ENCODE measurements around the gene GATA6. TPM values are rescaled to one million over a fixed set of nuclear protein-coding genes. Genes with fewer than 3 reads are reported as not detected.

The GATA6 gene
- total RNA-seq, 1 donor from 2014 or later = 106 TPM

DNA sequence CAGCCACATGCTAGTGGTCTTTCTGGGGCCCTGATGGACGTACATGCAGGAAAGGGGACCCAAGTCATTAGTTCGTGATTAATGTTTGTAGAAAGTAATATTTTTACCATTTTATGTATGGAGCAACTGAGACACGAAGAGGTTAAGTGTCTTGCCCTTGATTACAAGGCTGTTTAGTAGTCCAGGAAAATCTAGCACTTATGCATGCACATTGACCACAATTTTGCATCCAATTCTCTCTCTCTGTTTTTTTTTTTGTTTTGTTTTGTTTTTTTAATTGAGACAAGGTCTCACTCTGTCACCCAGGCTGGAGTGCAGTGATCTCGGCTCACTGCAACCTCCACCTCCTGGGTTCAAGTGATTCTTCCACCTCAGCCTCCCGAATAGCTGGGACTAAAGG, 8.3 kb upstream of the GATA6 start:
- Mint-ChIP-seq H3K36me3 (peaks cover 6% of the 10 kb centered on the region), H3K27me3 (ENCODE audit: low read depth) (peaks cover 37% of the 10 kb centered on the region), H3K4me1 (peaks cover 35% of the 10 kb centered on the region), H3K4me3 (no peak overlapping the region), H3K9me3 (no peaks in the 10 kb centered on the region), H3K27ac (no peak overlapping the region)
- no peak for DNase-seq (ENCODE audit: low spot score in 2 of 2, unreplicated experiment in 2 of 2)
- TF ChIP-seq, protein P1, sequence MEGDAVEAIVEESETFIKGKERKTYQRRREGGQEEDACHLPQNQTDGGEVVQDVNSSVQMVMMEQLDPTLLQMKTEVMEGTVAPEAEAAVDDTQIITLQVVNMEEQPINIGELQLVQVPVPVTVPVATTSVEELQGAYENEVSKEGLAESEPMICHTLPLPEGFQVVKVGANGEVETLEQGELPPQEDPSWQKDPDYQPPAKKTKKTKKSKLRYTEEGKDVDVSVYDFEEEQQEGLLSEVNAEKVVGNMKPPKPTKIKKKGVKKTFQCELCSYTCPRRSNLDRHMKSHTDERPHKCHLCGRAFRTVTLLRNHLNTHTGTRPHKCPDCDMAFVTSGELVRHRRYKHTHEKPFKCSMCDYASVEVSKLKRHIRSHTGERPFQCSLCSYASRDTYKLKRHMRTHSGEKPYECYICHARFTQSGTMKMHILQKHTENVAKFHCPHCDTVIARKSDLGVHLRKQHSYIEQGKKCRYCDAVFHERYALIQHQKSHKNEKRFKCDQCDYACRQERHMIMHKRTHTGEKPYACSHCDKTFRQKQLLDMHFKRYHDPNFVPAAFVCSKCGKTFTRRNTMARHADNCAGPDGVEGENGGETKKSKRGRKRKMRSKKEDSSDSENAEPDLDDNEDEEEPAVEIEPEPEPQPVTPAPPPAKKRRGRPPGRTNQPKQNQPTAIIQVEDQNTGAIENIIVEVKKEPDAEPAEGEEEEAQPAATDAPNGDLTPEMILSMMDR (IDR thresholded peaks at IDR 0.05; ENCODE audit: unreplicated experiment) = no peak

DNA sequence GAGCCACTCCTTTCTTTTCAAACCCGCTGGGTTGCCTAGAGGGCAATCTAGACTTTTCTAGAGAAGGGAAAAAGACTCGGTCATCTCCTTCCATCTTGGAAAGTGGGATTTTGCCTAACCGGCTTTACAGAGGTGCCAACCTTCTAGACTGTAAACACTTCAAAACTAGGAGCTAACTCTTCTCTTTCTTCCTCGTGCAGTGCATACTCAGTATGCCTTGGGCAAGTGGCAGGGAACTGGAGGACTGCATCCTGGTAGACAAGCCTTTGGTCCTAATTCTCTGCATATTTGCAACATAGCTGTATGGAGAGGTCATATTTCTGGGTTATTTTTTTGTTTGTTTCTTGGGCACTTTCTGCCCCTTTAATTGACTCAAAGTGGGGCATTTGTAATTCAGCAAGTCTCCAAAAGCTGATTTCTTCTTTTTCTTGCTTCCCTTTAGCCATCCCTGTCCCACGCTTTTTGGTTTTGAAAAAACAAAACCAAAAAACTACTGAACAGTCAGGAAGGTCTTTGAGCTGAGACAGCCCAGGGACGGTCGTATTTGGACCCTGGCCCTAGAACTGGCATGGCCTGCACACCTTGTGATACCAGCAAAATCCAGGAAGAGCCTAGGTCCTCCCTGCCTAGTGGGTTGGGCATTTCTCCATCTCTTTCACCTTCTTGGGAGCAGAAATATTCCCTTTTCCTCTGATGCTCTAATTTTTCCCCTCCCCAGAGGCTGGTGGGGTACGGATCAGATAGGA, 5.8 kb upstream of the GATA6 start:
- peak overlapping the region; percentile 88 for H3K27ac Mint-ChIP-seq
- no peaks in the 10 kb centered on the region for H3K9me3 Mint-ChIP-seq

DNA sequence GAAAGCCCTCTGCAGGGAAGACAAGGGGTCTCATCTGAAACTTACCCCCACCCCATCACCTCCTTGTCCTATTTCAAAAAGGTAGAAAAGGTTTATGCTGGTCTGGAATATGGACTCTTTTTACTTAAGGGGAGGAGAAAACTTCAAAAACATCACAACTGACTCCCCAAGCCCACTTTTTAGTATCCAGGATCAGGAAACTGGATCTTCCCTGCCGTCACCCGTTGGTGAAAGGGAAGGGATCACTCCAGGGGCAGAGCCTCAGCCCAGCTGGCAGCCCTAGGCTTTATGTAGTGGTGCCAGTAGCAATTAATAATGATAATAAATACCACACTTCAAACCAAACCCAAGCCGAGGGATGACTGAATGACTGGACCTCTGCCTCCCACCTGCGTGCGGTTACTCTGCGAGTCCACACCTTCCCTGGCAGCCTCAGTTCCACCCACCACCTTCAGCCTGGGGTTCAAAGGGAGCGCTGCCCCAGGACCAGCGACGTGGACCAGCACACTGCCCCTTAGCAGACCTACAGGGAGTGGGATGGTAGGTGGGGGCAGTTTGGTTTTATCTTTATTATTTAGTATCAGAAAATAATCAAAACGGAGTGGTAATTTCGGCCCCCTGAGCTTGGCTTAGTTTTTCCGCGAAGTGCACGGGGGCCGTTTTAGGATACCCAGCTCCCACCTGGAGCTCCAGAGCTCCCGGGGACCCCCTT, 4.9 kb upstream of the GATA6 start:
- Mint-ChIP-seq H3K4me1 (peaks cover 45% of the 10 kb centered on the region), H3K27ac (peak overlapping the region; percentile 88), H3K27me3 (ENCODE audit: low read depth) (peaks cover 53% of the 10 kb centered on the region), H3K9me3 (no peaks in the 10 kb centered on the region), H3K4me3 (peak overlapping the region; percentile 61), H3K36me3 (peaks cover 3% of the 10 kb centered on the region)
- no peak for DNase-seq (ENCODE audit: low spot score in 2 of 2, unreplicated experiment in 2 of 2)
- TF ChIP-seq, protein P1 (IDR thresholded peaks at IDR 0.05; ENCODE audit: unreplicated experiment) = no peak

More for the DNA sequence above, 5.8 kb upstream of the GATA6 start:
- Mint-ChIP-seq H3K4me1 (peaks cover 44% of the 10 kb centered on the region), H3K36me3 (peaks cover 3% of the 10 kb centered on the region), H3K4me3 (peak overlapping the region; percentile 61), H3K27me3 (ENCODE audit: low read depth) (peaks cover 55% of the 10 kb centered on the region)
- no peak for DNase-seq (ENCODE audit: low spot score in 2 of 2, unreplicated experiment in 2 of 2)
- TF ChIP-seq, protein P1 (IDR thresholded peaks at IDR 0.05; ENCODE audit: unreplicated experiment) = no peak

DNA sequence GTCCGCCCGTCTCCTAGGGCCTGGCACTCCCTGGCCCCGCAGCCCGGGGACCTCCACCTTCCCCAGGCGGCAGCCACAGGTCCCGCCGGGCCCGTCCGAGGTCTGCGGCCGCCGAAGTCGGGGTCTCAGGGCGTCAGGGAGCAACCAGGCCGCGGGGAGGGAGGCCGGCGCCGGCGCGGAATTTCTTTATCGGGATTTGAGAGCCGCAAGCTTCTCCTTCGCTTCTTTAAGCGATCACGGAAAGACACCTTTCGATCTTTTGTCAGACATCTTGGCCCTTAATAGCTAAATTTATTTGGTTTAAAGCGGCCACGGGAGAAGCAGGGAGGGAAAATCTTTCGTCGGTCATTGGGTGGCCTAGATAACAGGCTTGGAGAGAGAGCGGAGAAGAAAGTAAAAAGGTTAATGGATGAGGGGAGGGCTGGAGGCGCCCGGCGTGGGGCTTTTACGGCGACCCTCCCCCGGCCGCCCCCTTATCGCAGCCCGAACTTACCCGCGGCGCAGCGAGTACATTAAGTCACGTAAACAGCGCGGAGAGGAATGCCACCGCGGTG, 4.3 kb upstream of the GATA6 start:
- H3K27ac Mint-ChIP-seq = peak overlapping the region; percentile 99
- H3K27me3 Mint-ChIP-seq (ENCODE audit: low read depth) = peaks cover 53% of the 10 kb centered on the region
- no peaks in the 10 kb centered on the region for H3K9me3 Mint-ChIP-seq
- peaks cover 45% of the 10 kb centered on the region for H3K4me1 Mint-ChIP-seq
- TF ChIP-seq, protein P1 (IDR thresholded peaks at IDR 0.05; ENCODE audit: unreplicated experiment) = no peak
- no peak for DNase-seq (ENCODE audit: low spot score in 2 of 2, unreplicated experiment in 2 of 2)
- H3K4me3 Mint-ChIP-seq = peak overlapping the region; percentile 89
- peaks cover 3% of the 10 kb centered on the region for H3K36me3 Mint-ChIP-seq

DNA sequence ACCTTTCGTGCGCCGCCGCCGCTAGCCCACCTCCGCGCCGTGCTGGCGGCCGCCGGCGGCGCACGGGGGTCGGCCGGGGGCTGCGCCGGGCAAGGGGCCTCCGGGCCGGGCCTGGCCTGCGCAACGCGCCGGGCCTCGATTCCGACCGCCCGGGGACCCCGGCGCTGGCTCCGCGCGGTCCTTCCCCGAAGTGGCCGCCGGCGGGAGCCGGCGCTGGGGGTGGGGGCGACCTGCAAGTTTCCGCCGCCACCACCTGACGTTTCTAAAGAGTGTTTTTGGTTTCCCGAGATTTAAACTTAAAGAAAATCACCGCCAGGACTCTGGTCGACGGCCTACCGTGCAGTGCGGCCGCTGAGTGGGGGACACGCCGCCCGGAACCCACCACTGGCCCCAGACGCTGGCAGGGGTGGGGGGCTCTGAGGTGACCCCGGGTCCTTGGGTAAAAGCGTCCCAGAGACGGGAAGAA, 3.8 kb upstream of the GATA6 start:
- peak overlapping the region; percentile 98 for H3K4me3 Mint-ChIP-seq
- H3K36me3 Mint-ChIP-seq = peaks cover 5% of the 10 kb centered on the region
- H3K27me3 Mint-ChIP-seq (ENCODE audit: low read depth) = peaks cover 54% of the 10 kb centered on the region
- TF ChIP-seq, protein P1 (IDR thresholded peaks at IDR 0.05; ENCODE audit: unreplicated experiment) = no peak
- H3K9me3 Mint-ChIP-seq = no peaks in the 10 kb centered on the region
- DNase-seq (ENCODE audit: low spot score in 2 of 2, unreplicated experiment in 2 of 2) = peak in 1 of 2 experiments; percentile 48
- H3K4me1 Mint-ChIP-seq = peaks cover 45% of the 10 kb centered on the region
- peak overlapping the region; percentile 98 for H3K27ac Mint-ChIP-seq
